Muscle of back (tissue), 11 donors: Measurements from ENCODE around the gene SFRP4. TPM values are rescaled to one million over a fixed set of nuclear protein-coding genes. Genes with fewer than 3 reads are reported as not detected.

Experiments
- DNase-seq, 3 donors: peaks; one replicate each; pipeline versions ENCODE4 v3.0.0 to v3.0.0-alpha.2; 2013
- polyA plus RNA-seq, 10 donors: library from polyadenylated mRNA; unstranded; fragments of 120-200 nt; gene quantifications; one replicate each; pipeline ENCODE4 v1.2.1, GENCODE V29; 2013; ENCODE audit not compliant: insufficient read length in 10 of 10

SFRP4 gene
- polyA plus RNA-seq, 10 donors = 9.9 to 79.4 (median 25.9) TPM

DNA sequence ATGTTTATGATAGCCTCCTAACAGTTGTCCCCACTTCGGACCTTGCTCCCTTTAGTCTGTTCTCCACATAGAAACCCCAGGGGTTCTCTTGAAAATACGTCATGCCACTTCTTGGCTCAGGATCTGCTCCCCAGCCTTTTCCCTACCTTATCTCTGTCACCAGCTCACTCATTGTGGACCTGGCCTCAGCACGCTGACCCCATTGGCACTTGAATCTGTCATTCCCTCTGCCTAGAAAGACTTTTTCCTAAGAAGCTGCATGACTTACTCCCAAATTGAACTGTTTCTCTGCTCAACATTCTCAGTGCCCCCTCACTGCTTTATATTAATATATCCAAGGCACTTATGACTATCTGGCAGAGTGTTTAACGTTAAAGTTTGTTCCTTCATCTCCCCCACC is 12.3 kb upstream of the SFRP4 start:
- no peak for DNase-seq

- no peak for DNase-seq
Measured at GRCh38 chr7:37927773-37928444, 11.3 kb upstream of the SFRP4 start.

DNA sequence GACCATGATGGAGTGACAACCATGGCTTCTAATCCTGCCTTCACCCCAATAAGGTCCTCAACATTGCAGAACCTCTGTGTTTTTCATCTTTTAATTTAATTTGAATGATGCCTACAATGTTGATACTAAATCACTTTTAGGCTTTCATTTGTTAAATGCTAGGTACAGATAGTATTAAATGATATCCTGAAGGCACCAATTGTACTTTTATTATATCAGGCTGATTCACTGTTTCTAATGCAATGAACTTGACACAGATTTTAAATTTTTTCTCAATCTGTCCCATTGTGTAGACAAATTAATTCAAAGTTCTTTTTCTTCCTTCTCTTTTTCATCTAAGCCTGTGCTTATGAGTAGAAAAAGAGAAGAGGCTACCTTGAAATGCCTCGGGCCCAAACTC is 9.0 kb upstream of the SFRP4 start:
- DNase-seq = no peak

GRCh38 chr7:37924491-37925041 is 7.9 kb upstream of the SFRP4 start:
- peak; percentile 75 to 89 (median 84) for DNase-seq

GRCh38 chr7:37923996-37924395 is 7.4 kb upstream of the SFRP4 start:
- no peak for DNase-seq

GRCh38 chr7:37921876-37922275 is 5.3 kb upstream of the SFRP4 start:
- DNase-seq = no peak

DNA sequence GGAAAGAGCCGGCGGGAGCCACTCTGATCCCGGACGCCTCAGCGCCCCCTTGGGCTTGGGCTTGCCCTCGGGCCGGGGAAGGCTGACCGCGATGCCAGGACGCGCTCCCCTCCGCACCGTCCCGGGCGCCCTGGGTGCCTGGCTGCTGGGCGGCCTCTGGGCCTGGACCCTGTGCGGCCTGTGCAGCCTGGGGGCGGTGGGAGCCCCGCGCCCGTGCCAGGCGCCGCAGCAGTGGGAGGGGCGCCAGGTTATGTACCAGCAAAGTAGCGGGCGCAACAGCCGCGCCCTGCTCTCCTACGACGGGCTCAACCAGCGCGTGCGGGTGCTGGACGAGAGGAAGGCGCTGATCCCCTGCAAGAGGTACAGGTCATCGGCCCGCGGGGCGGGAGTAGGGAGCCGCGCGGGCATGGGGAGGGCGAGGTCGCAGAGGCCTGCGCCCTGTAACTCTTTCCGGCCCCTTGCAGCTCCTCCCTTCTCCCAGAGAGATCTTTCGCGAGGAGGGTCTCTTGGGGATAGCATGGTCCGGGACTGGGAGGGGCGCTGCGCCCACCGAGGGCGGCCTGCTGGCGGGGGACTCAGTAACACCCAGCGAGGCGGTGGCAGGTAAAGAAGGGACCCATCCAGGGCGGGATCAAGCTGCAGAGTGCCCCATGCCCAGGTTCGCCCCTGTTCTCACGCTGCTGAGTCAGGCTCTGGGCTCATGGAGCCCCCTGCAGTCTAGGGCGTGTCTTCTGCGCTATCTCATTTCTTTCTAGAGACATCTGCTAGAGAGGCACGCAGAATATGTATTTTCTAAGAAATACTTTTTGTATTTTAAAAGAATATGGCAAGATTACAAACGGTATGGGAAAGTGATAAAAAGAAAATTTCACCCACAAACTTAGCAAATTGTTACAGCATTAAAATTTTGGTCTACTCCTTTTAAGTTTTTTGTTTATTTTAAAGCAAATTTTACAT is 4.5 kb upstream of the SFRP4 start:
- DNase-seq = peak in 1 of 3 donors; percentile 85

DNA sequence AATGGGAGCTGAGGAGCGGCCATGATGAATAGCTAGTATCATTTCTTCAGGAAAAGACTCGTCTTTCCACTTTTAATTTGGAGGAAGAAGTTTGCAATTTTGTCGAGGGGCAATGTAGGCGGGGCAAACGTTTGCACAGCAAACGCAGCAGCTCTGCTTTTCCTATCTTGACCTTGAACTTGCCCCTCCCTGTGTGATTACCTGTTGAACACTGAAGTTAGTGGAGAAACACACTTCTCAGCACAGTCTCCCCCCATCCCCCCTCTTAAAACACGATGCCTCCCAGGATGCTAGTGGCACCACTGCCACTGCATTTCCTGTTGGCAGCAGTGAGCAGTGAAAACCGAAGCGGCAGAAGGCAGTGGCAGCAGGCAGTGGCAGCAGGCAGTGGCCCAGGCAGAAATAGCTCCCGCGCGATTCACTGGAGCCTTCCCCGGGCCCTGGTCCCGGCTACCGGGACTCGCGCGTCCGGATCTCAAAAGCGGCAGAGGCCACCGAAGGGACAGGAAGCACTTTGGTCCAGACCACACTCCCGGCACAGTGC is 3.8 kb upstream of the SFRP4 start, which contains the start of gene EPDR1:
Gene EPDR1, plus strand, starts transcription at position 336 of the 544 bp plus-strand sequence. CDS start 300 bp downstream, outside the sequence.
- DNase-seq = peak; percentile 53 to 85 (median 62)

- no peak for DNase-seq
Measured at GRCh38 chr7:37918526-37918925, 1.9 kb upstream of the SFRP4 start.

- DNase-seq = peak in 1 of 3 donors; percentile 85
Measured at GRCh38 chr7:37916017-37916672, 472 bp downstream of the SFRP4 start.

- DNase-seq = peak in 2 of 3 donors; percentile 64 to 70
Measured at GRCh38 chr7:37915438-37915837, 1.2 kb downstream of the SFRP4 start.

DNA sequence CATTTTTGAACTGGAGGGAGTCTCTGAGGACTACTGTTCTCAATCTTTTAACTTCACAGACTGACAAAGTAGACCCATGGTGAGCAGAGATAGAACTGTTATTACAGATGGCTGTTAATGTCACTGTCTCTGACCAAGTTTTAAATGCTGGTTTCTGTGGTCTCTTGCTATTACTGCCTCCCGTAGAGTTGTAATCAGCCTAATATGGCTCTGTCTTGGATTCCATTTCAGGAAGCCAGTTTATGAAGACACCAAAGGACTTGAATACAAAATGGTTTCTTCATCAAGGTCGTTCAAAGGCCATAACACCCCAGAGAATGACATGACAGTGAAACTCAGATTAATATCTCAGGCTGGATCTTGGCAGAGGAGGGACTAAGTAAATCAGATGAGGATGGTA is 3.9 kb downstream of the SFRP4 start:
- no peak for DNase-seq

DNA sequence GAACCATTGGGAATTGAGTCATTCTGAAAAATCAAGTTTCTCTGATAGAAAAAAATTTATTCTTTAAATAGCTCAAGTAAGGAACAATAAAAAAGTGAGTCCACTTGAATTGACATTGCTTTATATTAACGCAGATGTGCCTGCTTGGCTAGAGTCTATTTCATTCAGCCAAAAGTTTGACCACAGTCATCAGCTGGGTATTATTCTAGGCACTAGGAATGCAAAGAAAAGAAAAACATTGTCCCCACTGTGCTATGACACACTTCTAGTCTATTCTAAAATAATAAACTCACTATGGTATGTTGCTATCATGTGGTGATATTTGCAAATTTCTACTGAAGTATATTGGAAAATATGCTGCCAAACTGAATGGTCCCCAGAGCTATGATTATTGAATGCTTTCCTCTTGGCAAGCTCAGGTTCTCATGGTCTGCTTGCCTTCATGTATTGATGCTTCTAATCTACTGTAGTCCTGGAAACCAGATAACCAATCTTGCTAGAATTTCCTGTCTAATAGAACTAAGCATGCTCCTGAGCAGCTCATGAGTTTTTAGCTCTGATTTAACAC is 8.3 kb downstream of the SFRP4 start:
- DNase-seq = peak in 1 of 3 donors; percentile 72

GRCh38 chr7:37901890-37902524 is 14.6 kb downstream of the SFRP4 start:
- DNase-seq = peak in 1 of 3 donors; percentile 63

DNA sequence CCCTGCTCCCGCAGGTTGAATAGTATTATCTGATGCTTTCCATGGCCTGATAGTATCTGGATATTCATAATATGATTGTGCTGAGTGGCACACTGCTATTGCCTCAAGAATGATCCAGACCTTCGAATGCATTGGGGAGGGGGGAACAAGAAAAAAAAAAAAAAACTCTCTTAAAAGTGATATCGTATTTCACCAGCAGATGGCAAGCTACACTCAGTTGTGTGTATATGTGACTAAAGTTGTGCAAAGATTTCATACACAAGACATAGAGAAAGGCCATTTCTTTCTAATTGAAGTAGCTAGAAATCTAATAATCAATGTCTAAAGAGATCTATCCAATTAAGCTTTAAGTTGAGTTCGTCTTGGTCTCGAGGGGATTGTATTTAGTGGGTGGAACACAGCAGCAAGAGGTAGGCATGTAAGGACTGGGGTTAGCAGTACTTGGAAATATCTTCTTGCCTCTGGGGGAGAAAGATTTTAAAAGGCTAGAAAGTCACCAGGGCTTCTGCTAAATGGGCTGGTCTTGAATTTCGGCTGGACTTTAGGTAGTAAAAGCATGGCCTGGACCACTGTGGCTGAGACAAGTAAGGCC is 15.3 kb downstream of the SFRP4 start:
- DNase-seq = peak in 2 of 3 donors; percentile 59 to 77

GRCh38 chr7:37899712-37900247 is 16.8 kb downstream of the SFRP4 start:
- DNase-seq = no peak

DNA sequence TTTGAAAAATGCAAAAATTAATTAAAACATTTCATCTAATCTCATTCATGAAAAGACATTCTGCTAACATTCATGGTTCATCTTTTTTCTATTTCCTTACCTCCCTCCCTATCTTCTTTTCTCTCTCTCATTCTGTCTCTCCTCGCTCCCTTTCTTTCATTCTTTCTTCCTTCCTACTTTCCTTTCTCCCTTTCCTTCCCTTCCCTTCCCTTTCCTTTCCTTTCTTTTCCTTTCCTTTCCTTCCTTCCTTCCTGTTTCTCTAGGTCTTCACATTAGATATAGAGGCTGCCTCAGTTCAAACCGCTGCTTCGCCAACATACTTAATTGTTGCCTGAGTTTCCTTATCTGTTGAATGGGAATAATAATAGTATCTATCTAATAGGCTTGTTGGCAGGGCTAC is 21.9 kb downstream of the SFRP4 start:
- no peak for DNase-seq

- DNase-seq = no peak
Measured at GRCh38 chr7:37893359-37893758, 23.3 kb downstream of the SFRP4 start.

- DNase-seq = no peak
Measured at GRCh38 chr7:37882086-37882485, 34.5 kb downstream of the SFRP4 start.
